GM12801 (cell line): ENCODE data around the gene TGM6.

Experiments
- CTCF ChIP-seq: IDR thresholded peaks from one replicate; pipeline ENCODE4 v1.5.1; 2011; ENCODE audit warnings: control low read depth; ENCODE audit not compliant: insufficient read length; ENCODE audit errors: extremely low read depth

The TGM6 gene

GRCh38 chr20:2455771-2456497, 75.2 kb downstream of the TGM6 start:
- no peak for TF ChIP-seq CTCF

GRCh38 chr20:2458919-2459499, 78.3 kb downstream of the TGM6 start:
- TF ChIP-seq CTCF, result no peak

GRCh38 chr20:2459981-2460751, 79.5 kb downstream of the TGM6 start:
- no peak for TF ChIP-seq CTCF

- TF ChIP-seq CTCF, result no peak
Measured at GRCh38 chr20:2460752-2461424, 80.2 kb downstream of the TGM6 start.

- no peak for TF ChIP-seq CTCF
Measured at GRCh38 chr20:2462484-2462883, 81.8 kb downstream of the TGM6 start.

- TF ChIP-seq CTCF, result no peak
Measured at GRCh38 chr20:2463616-2464365, 83.1 kb downstream of the TGM6 start.
